ACC112 (cell line): Measurements from ENCODE around the gene EHD3.

Experiments used
- H2AFZ ChIP-seq: fragments of 200-600 bp; sonication (generic); one replicate; pipeline ENCODE4 v1.6.0; 2017; ENCODE audit warnings: antibody characterized with exemption, low read length; ENCODE audit not compliant: unreplicated experiment
- H3K27ac ChIP-seq: fragments of 200-600 bp; sonication (generic); 2 replicates; pipeline ENCODE4 v1.5.1; 2014; ENCODE audit warnings: low read depth, mild to moderate bottlenecking, antibody characterized with exemption, low read length, moderate library complexity
- H3K27me3 ChIP-seq: fragments of 200-600 bp; sonication (generic); 2 replicates; pipeline ENCODE4 v1.6.1; 2014; ENCODE audit warnings: mild to moderate bottlenecking, antibody characterized with exemption, low read length, moderate library complexity, mixed read lengths; ENCODE audit not compliant: insufficient read depth
- H3K36me3 ChIP-seq: fragments of 200-600 bp; sonication (generic); 2 replicates; pipeline ENCODE4 v1.6.1; 2016; ENCODE audit warnings: mild to moderate bottlenecking, antibody characterized with exemption, low read length, moderate library complexity, mixed read lengths; ENCODE audit not compliant: insufficient read depth
- H3K4me1 ChIP-seq: fragments of 200-600 bp; sonication (generic); one replicate; pipeline ENCODE4 v1.6.1; 2016; ENCODE audit warnings: low read length, mixed read lengths; ENCODE audit not compliant: insufficient read depth, unreplicated experiment, control insufficient read depth
- H3K4me3 ChIP-seq: fragments of 200-600 bp; sonication (generic); 2 replicates; pipeline ENCODE4 v1.5.1; 2014; ENCODE audit warnings: mild to moderate bottlenecking, low read depth, low read length
- H3K79me2 ChIP-seq: fragments of 200-600 bp; sonication (generic); one replicate; pipeline ENCODE4 v1.6.0; 2016; ENCODE audit warnings: low read length; ENCODE audit not compliant: control insufficient read depth, unreplicated experiment, insufficient read depth

Gene EHD3

GRCh38 chr2:31212659-31213600, 21.0 kb upstream of the EHD3 start:
- Histone ChIP-seq H3K27ac (no peak overlapping the region), H3K79me2 (no peaks in the 10 kb centered on the region), H3K36me3 (no peaks in the 10 kb centered on the region), H2AFZ (no peak overlapping the region), H3K4me1 (no peaks in the 10 kb centered on the region), H3K4me3 (no peak overlapping the region), H3K27me3 (peaks cover 8% of the 10 kb centered on the region)

- Histone ChIP-seq H3K36me3 (no peaks in the 10 kb centered on the region), H3K4me3 (no peak overlapping the region), H2AFZ (no peak overlapping the region), H3K79me2 (no peaks in the 10 kb centered on the region), H3K27ac (no peak overlapping the region), H3K27me3 (peaks cover 10% of the 10 kb centered on the region), H3K4me1 (no peaks in the 10 kb centered on the region)
Measured at GRCh38 chr2:31213601-31214443, 20.1 kb upstream of the EHD3 start.

- H3K79me2 ChIP-seq: no peaks in the 10 kb centered on the region
- H3K4me1 ChIP-seq: no peaks in the 10 kb centered on the region
- peaks cover 16% of the 10 kb centered on the region for H3K27me3 ChIP-seq
- no peaks in the 10 kb centered on the region for H3K36me3 ChIP-seq
- no peak overlapping the region for H3K4me3 ChIP-seq
- no peak overlapping the region for H3K27ac ChIP-seq
- H2AFZ ChIP-seq: no peak overlapping the region
Measured at GRCh38 chr2:31214444-31214915, 19.5 kb upstream of the EHD3 start.

GRCh38 chr2:31216734-31217133, 17.2 kb upstream of the EHD3 start:
- H3K79me2 ChIP-seq: no peaks in the 10 kb centered on the region
- no peaks in the 10 kb centered on the region for H3K4me1 ChIP-seq
- H3K27ac ChIP-seq: no peak overlapping the region
- no peak overlapping the region for H3K4me3 ChIP-seq
- no peaks in the 10 kb centered on the region for H3K36me3 ChIP-seq
- no peak overlapping the region for H2AFZ ChIP-seq
- peaks cover 38% of the 10 kb centered on the region for H3K27me3 ChIP-seq

GRCh38 chr2:31217465-31218200, 16.3 kb upstream of the EHD3 start, which contains the start of gene CAPN14:
TSS of gene CAPN14 (minus strand) at chr2:31217515. CDS start at chr2:31205447, 12,068 bp downstream.
- no peaks in the 10 kb centered on the region for H3K79me2 ChIP-seq
- peaks cover 47% of the 10 kb centered on the region for H3K27me3 ChIP-seq
- H3K4me1 ChIP-seq: no peaks in the 10 kb centered on the region
- H3K4me3 ChIP-seq: no peak within 1 kb of the TSS
- H3K27ac ChIP-seq: no peak within 1 kb of the TSS
- H2AFZ ChIP-seq: no peak within 1 kb of the TSS
- H3K36me3 ChIP-seq: no peaks in the 10 kb centered on the region

- no peaks in the 10 kb centered on the region for H3K36me3 ChIP-seq
- H3K79me2 ChIP-seq: no peaks in the 10 kb centered on the region
- H3K4me3 ChIP-seq: no peak overlapping the region
- peaks cover 61% of the 10 kb centered on the region for H3K27me3 ChIP-seq
- H3K4me1 ChIP-seq: no peaks in the 10 kb centered on the region
- H3K27ac ChIP-seq: no peak overlapping the region
- no peak overlapping the region for H2AFZ ChIP-seq
Measured at GRCh38 chr2:31219131-31219969, 14.6 kb upstream of the EHD3 start.

- no peak overlapping the region for H2AFZ ChIP-seq
- H3K27ac ChIP-seq: no peak overlapping the region
- no peaks in the 10 kb centered on the region for H3K4me1 ChIP-seq
- H3K36me3 ChIP-seq: no peaks in the 10 kb centered on the region
- no peaks in the 10 kb centered on the region for H3K79me2 ChIP-seq
- H3K27me3 ChIP-seq: peaks cover 78% of the 10 kb centered on the region
- no peak overlapping the region for H3K4me3 ChIP-seq
Measured at GRCh38 chr2:31221544-31221943, 12.4 kb upstream of the EHD3 start.

GRCh38 chr2:31222071-31222470, 11.9 kb upstream of the EHD3 start:
- Histone ChIP-seq H2AFZ (no peak overlapping the region), H3K79me2 (no peaks in the 10 kb centered on the region), H3K27ac (no peak overlapping the region), H3K4me1 (no peaks in the 10 kb centered on the region), H3K36me3 (no peaks in the 10 kb centered on the region), H3K4me3 (no peak overlapping the region), H3K27me3 (peaks cover 82% of the 10 kb centered on the region)

GRCh38 chr2:31223026-31223425, 10.9 kb upstream of the EHD3 start:
- Histone ChIP-seq H3K27me3 (peaks cover 85% of the 10 kb centered on the region), H3K36me3 (no peaks in the 10 kb centered on the region), H3K4me1 (no peaks in the 10 kb centered on the region), H3K79me2 (no peaks in the 10 kb centered on the region), H2AFZ (no peak overlapping the region), H3K4me3 (no peak overlapping the region), H3K27ac (no peak overlapping the region)
